Naive thymus-derived CD8-positive, alpha-beta T cell (primary cell): ENCODE data around the gene DNAI2. TPM values are rescaled to one million over a fixed set of nuclear protein-coding genes. Genes with fewer than 3 reads are reported as not detected.

Experiments
- ATAC-seq, 2 donors: fragments of 150-1000 bp; cut with Tn5 transposase in 1 of 2; sonication (Bioruptor Pico), chemical (Tn5 transposase) in 1 of 2; 1 replicate in 1 of 2; 2 replicates in 1 of 2; pipeline ENCODE4 v1.10.0; 2021; ENCODE audit warnings: mild to moderate bottlenecking in 2 of 2, moderate library complexity in 2 of 2
- POLR2A ChIA-PET: fragments of 350-600 bp; sonication (Branson Sonifier 250); formaldehyde crosslinking; loops from one replicate; lab custom pipeline; 2021; ENCODE audit warnings: antibody characterized with exemption; lab: Charles Lee
- DNase-seq, 10 donors: peaks; one replicate each; pipeline versions ENCODE4 v3.0.0 to v3.0.0-alpha.2; 2020 to 2022
- H3K27ac Mint-ChIP-seq, 10 donors: one replicate each; pipeline ENCODE4 v1.8.0; 2020 to 2022; ENCODE audit warnings: mild to moderate bottlenecking in 10 of 10, mixed read lengths in 10 of 10, moderate library complexity in 4 of 10, inconsistent platforms in 1 of 10
- H3K27me3 Mint-ChIP-seq, 5 donors: one replicate each; pipeline ENCODE4 v1.8.0; 2021 to 2022; ENCODE audit warnings: mixed read lengths in 5 of 5
- H3K36me3 Mint-ChIP-seq, 3 donors: one replicate each; pipeline ENCODE4 v1.8.0; 2020 to 2022; ENCODE audit warnings: mixed read lengths in 3 of 3, mild to moderate bottlenecking in 2 of 3, inconsistent platforms in 1 of 3
- H3K4me1 Mint-ChIP-seq, 4 donors: one replicate each; pipeline ENCODE4 v1.8.0; 2021 to 2022; ENCODE audit warnings: mixed read lengths in 4 of 4
- H3K4me3 Mint-ChIP-seq, 10 donors: one replicate each; pipeline ENCODE4 v1.8.0; 2020 to 2022; ENCODE audit warnings: mild to moderate bottlenecking in 10 of 10, mixed read lengths in 10 of 10, moderate library complexity in 6 of 10, inconsistent platforms in 1 of 10
- H3K9me3 Mint-ChIP-seq, 9 donors: one replicate each; pipeline ENCODE4 v1.8.0; 2020 to 2022; ENCODE audit warnings: mixed read lengths in 9 of 9, mild to moderate bottlenecking in 3 of 9, inconsistent platforms in 1 of 9, moderate library complexity in 1 of 9
- polyA plus RNA-seq, 3 donors: library from polyadenylated mRNA; unstranded; fragments of 300-500 nt; fragmentation: Illumina TruSeq; gene quantifications; one replicate each; pipeline ENCODE4 v1.2.3, GENCODE V29; 2021
- total RNA-seq, 8 experiments: library from RNA in 2 of 8; stranded (reverse) in 2 of 8; gene quantifications; one replicate each; pipeline ENCODE4 v1.2.3 and lab custom pipeline; 2021 to 2026

DNAI2 gene
- total and polyA plus RNA-seq, 5 experiments from 2014 or later, result 0.09 to 0.42 (median 0.28) TPM

- H3K9me3 Mint-ChIP-seq, result no peaks in the 10 kb centered on the region
- no peaks in the 10 kb centered on the region for H3K36me3 Mint-ChIP-seq
- H3K4me3 Mint-ChIP-seq, result peak overlapping the region in 9 of 10 donors; percentile 45 to 75 (median 60)
- peak overlapping the region; percentile 49 to 98 (median 93) for H3K27ac Mint-ChIP-seq
- POLR2A ChIA-PET, result interaction anchor here (0.7 to 1.4 kb wide), 2 partner anchors 70 to 72 kb away, joined by 3 to 7 read pairs; partner anchors contain the start of gene TTYH2
- ATAC-seq, result peak; percentile 75 to 89
- peaks cover 10 to 44% (median 35%) of the 10 kb centered on the region in 4 donors for H3K4me1 Mint-ChIP-seq
- no peaks in the 10 kb centered on the region for H3K27me3 Mint-ChIP-seq
- peak in 5 of 10 donors; percentile 33 to 75 (median 57) for DNase-seq
Measured at GRCh38 chr17:74282587-74283370, 8.7 kb downstream of the DNAI2 start.

- Mint-ChIP-seq H3K4me3 (peak overlapping the region in 8 of 10 donors; percentile 34 to 67 (median 58)), H3K27ac (peak overlapping the region; percentile 49 to 98 (median 93))
- POLR2A ChIA-PET, result interaction anchor here (0.7 kb wide), 1 partner anchor 73 kb away, joined by 3 read pairs; no protein-coding TSS in a partner anchor
Measured at GRCh38 chr17:74283371-74283673, 9.3 kb downstream of the DNAI2 start.

GRCh38 chr17:74287031-74287602, 13.1 kb downstream of the DNAI2 start:
- DNase-seq, result no peak
- Mint-ChIP-seq H3K36me3 (no peaks in the 10 kb centered on the region), H3K4me3 (no peak overlapping the region), H3K27ac (peak overlapping the region in 1 of 10 donors; percentile 57), H3K27me3 (no peaks in the 10 kb centered on the region), H3K9me3 (no peaks in the 10 kb centered on the region), H3K4me1 (peaks cover 7 to 28% (median 22%) of the 10 kb centered on the region in 4 donors)
- no peak for ATAC-seq
- POLR2A ChIA-PET, result interaction anchor here (0.9 kb wide), 1 partner anchor 26 kb away, joined by 3 read pairs; no protein-coding TSS in a partner anchor

More at GRCh38 chr17:74283371-74283673, 9.3 kb downstream of the DNAI2 start:
- no peak for DNase-seq
- no peaks in the 10 kb centered on the region for H3K27me3 Mint-ChIP-seq
- no peaks in the 10 kb centered on the region for H3K9me3 Mint-ChIP-seq
- H3K4me1 Mint-ChIP-seq, result peaks cover 10 to 44% (median 35%) of the 10 kb centered on the region in 4 donors
- ATAC-seq, result no peak
- no peaks in the 10 kb centered on the region for H3K36me3 Mint-ChIP-seq

- no peak for ATAC-seq
- POLR2A ChIA-PET, result no interaction called here
- Mint-ChIP-seq H3K4me3 (no peak overlapping the region), H3K4me1 (peaks cover 4 to 14% (median 11%) of the 10 kb centered on the region in 4 donors), H3K9me3 (no peaks in the 10 kb centered on the region), H3K27me3 (no peaks in the 10 kb centered on the region), H3K27ac (peak overlapping the region in 4 of 10 donors; percentile 1 to 87 (median 37)), H3K36me3 (no peaks in the 10 kb centered on the region)
- no peak for DNase-seq
Measured at GRCh38 chr17:74288785-74289184, 14.8 kb downstream of the DNAI2 start.

- Mint-ChIP-seq H3K4me3 (no peak overlapping the region), H3K27ac (no peak overlapping the region), H3K9me3 (peaks cover 0 to 2% (median 0%) of the 10 kb centered on the region in 9 donors), H3K4me1 (peaks cover 2 to 8% (median 6%) of the 10 kb centered on the region in 4 donors), H3K27me3 (no peaks in the 10 kb centered on the region), H3K36me3 (peaks cover 0 to under 1% (median 0%) of the 10 kb centered on the region in 3 donors)
- ATAC-seq, result no peak
- DNase-seq, result no peak
- POLR2A ChIA-PET, result no interaction called here
Measured at GRCh38 chr17:74289688-74290087, 15.7 kb downstream of the DNAI2 start.

GRCh38 chr17:74290340-74290739, 16.3 kb downstream of the DNAI2 start:
- H3K9me3 Mint-ChIP-seq, result peaks cover 0 to 5% (median 0%) of the 10 kb centered on the region in 9 donors
- H3K27me3 Mint-ChIP-seq, result no peaks in the 10 kb centered on the region
- DNase-seq (no peak), ATAC-seq (no peak)
- H3K4me1 Mint-ChIP-seq, result peaks cover 0 to 3% (median 2%) of the 10 kb centered on the region in 4 donors
- peaks cover 0 to 3% (median under 1%) of the 10 kb centered on the region in 3 donors for H3K36me3 Mint-ChIP-seq
- no peak overlapping the region for H3K27ac Mint-ChIP-seq
- no peak overlapping the region for H3K4me3 Mint-ChIP-seq
- POLR2A ChIA-PET, result no interaction called here

- Mint-ChIP-seq H3K4me3 (no peak overlapping the region), H3K27me3 (no peaks in the 10 kb centered on the region), H3K36me3 (peaks cover 0 to 3% (median 2%) of the 10 kb centered on the region in 3 donors), H3K9me3 (peaks cover 0 to 5% (median 0%) of the 10 kb centered on the region in 9 donors), H3K27ac (peak overlapping the region in 1 of 10 donors; percentile 43), H3K4me1 (peaks cover 0 to 8% (median 4%) of the 10 kb centered on the region in 4 donors)
- POLR2A ChIA-PET, result no interaction called here
- no peak for DNase-seq
- no peak for ATAC-seq
Measured at GRCh38 chr17:74292495-74292894, 18.5 kb downstream of the DNAI2 start.

- Mint-ChIP-seq H3K27ac (no peak overlapping the region), H3K4me1 (peaks cover 0 to 9% (median 7%) of the 10 kb centered on the region in 4 donors), H3K9me3 (peaks cover 0 to 5% (median 0%) of the 10 kb centered on the region in 9 donors), H3K27me3 (peaks cover 0 to 19% (median 4%) of the 10 kb centered on the region in 5 donors), H3K4me3 (no peak overlapping the region), H3K36me3 (peaks cover 0 to 3% (median 2%) of the 10 kb centered on the region in 3 donors)
- DNase-seq (no peak), ATAC-seq (no peak)
- POLR2A ChIA-PET, result interaction anchor here (0.7 to 1.1 kb wide), 2 partner anchors 36 to 83 kb away, joined by 3 to 5 read pairs; partner anchors contain the start of gene TTYH2
Measured at GRCh38 chr17:74295625-74296547, 21.9 kb downstream of the DNAI2 start.

GRCh38 chr17:74296548-74296936, 22.5 kb downstream of the DNAI2 start:
- H3K27ac Mint-ChIP-seq, result no peak overlapping the region
- POLR2A ChIA-PET, result interaction anchor here (1.1 kb wide), 1 partner anchor 36 kb away, joined by 3 read pairs; no protein-coding TSS in a partner anchor
- no peak for ATAC-seq

GRCh38 chr17:74297941-74298340, 23.9 kb downstream of the DNAI2 start:
- Mint-ChIP-seq H3K27ac (peak overlapping the region in 2 of 10 donors; percentile 20 to 74), H3K9me3 (peaks cover 0 to 5% (median 0%) of the 10 kb centered on the region in 9 donors), H3K27me3 (peaks cover 0 to 19% (median 4%) of the 10 kb centered on the region in 5 donors), H3K36me3 (peaks cover 0 to 3% (median 2%) of the 10 kb centered on the region in 3 donors), H3K4me1 (peaks cover 0 to 14% (median 9%) of the 10 kb centered on the region in 4 donors), H3K4me3 (no peak overlapping the region)
- DNase-seq (no peak), ATAC-seq (no peak)
- POLR2A ChIA-PET, result no interaction called here

More at GRCh38 chr17:74296548-74296936, 22.5 kb downstream of the DNAI2 start:
- Mint-ChIP-seq H3K36me3 (peaks cover 0 to 3% (median 2%) of the 10 kb centered on the region in 3 donors), H3K9me3 (peaks cover 0 to 5% (median 0%) of the 10 kb centered on the region in 9 donors), H3K4me3 (no peak overlapping the region), H3K4me1 (peaks cover 0 to 14% (median 9%) of the 10 kb centered on the region in 4 donors), H3K27me3 (peaks cover 0 to 19% (median 4%) of the 10 kb centered on the region in 5 donors)
- no peak for DNase-seq

- ATAC-seq, result no peak
Measured at GRCh38 chr17:74298778-74299177, 24.7 kb downstream of the DNAI2 start.

More at GRCh38 chr17:74298778-74299177, 24.7 kb downstream of the DNAI2 start:
- no peak for DNase-seq
- Mint-ChIP-seq H3K4me1 (peaks cover 0 to 14% (median 9%) of the 10 kb centered on the region in 4 donors), H3K27me3 (peaks cover 0 to 19% (median 4%) of the 10 kb centered on the region in 5 donors), H3K27ac (no peak overlapping the region), H3K36me3 (peaks cover 0 to 3% (median 2%) of the 10 kb centered on the region in 3 donors), H3K9me3 (peaks cover 0 to 5% (median 0%) of the 10 kb centered on the region in 9 donors), H3K4me3 (no peak overlapping the region)
- POLR2A ChIA-PET, result no interaction called here
